SK-N-SH treated with all-trans-retinoic acid at 6 μM for 48 hours (cell line): Measurements from ENCODE around the gene RBM14.

Source experiments
- ISL1 ChIP-seq: fragments of 250-450 bp; sonication (Bioruptor Pico); IDR thresholded peaks from 2 replicates; pipeline ENCODE4 v2.1.2; 2022; ENCODE audit warnings: mild to moderate bottlenecking, moderate library complexity
- ZNF565 ChIP-seq: fragments of 450-650 bp; formaldehyde crosslinking; conservative IDR thresholded peaks from 2 replicates; pipeline ENCODE4 v1.5.0; 2020; ENCODE audit warnings: low read depth, mild to moderate bottlenecking, moderate library complexity
- ZNF8 ChIP-seq: fragments of 450-650 bp; formaldehyde crosslinking; IDR thresholded peaks from 2 replicates; pipeline ENCODE4 v1.5.0; 2020; ENCODE audit warnings: mild to moderate bottlenecking, moderate library complexity

DNA sequence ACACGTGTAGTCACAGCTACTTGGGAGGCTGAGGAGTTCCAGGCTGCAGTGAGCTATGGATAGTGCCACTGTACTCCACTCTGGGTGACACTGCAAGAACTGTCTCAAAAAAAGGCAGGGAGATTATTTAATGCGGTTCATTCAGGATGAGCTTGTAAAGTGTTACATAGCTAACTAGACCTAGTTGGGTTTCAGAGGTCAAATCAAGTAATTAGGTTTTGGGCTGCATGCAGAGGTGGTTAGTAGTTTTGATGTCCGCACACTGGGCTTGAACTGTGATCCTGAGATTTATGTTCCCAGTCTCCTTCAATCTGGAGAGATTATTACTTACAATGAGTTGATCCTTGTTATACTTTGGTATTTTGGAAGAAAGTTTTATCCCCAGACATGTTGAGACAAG is 20.0 kb downstream of the RBM14 start:
- TF ChIP-seq ZNF8 (CRISPR knock-in tag) (no peak), ISL1 (no peak), ZNF565 (CRISPR knock-in tag) (no peak)
